GM23248 (cell line): ENCODE data around the gene STX8.

ENCODE experiments used
- EZH2 ChIP-seq: fragments of 200-600 bp; sonication (generic); IDR thresholded peaks from 2 replicates; pipeline ENCODE4 v1.6.1; 2018; ENCODE audit warnings: antibody characterized with exemption, mild to moderate bottlenecking; ENCODE audit not compliant: insufficient read depth, poor library complexity, severe bottlenecking
- EZH2phosphoT487 ChIP-seq: fragments of 200-600 bp; sonication (generic); IDR thresholded peaks from 2 replicates; pipeline ENCODE4 v1.6.1; 2018; ENCODE audit warnings: antibody characterized with exemption, moderate library complexity, mild to moderate bottlenecking, low read depth; ENCODE audit not compliant: insufficient read depth

DNA sequence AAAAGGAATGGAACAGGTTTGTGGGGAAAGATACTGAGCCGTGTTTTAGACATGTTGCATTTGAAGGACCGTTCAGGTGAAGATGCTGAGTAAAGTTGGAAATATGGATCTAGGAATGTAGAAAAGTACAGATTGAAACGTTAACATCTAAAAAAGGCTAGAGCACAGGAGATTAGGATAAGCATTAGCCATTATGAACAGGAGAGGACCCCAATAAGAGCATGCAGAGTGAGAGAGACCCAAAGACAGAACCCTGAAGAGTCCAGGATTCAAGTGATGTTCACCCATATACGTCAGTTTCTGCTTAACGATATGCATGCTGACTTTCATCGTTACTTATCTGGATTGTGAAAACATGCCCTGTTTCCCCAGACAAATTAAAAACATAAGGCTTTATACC is 140.5 kb downstream of the STX8 start:
- no peak for TF ChIP-seq EZH2
- TF ChIP-seq EZH2phosphoT487: no peak
